ENCODE data around the gene PDS5B.
A peak's percentile ranks its signal among the peaks of the same experiment; 100 is the strongest.
"Not testable (repeated sequence)": the region's sequence is repeated elsewhere in the genome, so short reads cannot be mapped to it uniquely, and the experiment has no call there.

The PDS5B gene

DNA sequence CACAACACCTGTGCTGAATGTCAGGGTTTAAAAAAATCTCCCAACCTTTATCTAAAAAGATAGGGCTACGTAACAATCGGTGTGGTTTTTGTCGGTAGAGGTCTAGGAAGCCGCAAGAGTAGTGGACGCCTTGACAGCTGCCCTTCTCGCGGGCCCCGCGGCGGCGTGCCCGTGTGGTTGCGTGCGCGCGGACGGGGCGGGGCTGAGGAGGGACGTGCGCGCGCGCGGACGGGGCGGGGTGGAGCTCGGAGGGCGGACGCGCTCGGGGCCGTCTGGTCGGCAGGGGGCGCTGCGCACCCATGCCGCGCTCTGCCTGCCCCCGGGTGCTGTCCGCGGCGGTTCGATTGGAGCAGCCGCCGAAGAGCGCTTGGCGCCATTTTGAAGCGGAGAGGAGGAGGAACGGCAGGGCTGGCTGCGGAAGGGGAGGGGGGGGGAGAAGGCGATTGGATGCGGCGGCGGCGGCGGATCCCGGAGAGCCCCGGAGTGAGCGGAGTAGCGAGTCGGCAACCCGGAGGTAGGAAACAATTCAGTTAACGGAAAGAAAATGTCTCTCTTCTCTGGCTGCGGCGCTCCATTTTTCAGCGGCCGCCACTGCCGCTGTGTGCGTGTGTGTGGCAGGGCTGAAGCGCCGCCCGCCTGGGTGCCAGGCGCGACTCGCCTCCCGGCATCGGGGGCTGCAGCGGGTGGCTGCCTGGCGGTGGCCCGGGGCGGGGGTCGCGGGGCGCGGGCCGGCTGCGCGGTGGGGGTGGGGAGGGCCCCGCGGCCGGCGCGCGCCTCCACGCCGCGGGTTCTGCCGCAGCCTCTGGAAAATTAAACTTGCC is at the start of gene PDS5B:
Gene PDS5B (plus strand): TSS at position 373 of the 821 bp plus-strand sequence. CDS start 62,321 bp downstream, outside the sequence.
- DNase-seq (ENCODE audit: low spot score), result peak; percentile 75

- no peak for DNase-seq (ENCODE audit: low spot score)
Measured at GRCh38 chr13:32537580-32538142, 48.6 kb upstream of the PDS5B start.

DNA sequence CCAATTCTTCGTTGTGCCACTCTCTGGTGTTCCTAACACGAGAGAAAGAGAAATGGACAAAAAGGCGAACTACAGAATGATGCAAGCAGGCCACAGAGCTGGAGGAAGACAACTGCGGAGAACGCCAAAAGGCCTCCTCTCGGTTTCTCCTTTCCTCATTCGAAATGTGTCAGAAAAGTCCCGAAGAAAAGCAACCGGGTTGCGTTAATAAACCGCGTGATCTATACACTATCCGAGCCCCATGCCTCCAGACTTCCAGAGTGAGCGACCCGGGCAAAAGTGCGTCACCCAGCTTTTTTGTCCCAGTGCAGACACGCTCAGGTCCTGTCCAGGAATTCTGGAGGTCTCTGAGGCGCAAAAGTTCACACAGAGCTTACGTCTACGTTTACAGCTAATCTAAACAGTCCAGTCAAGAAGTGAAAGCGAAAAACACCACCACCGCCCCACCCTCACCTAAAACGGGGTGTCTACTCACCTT is 48.1 kb upstream of the PDS5B start:
- DNase-seq (ENCODE audit: low spot score), result peak; percentile 19

- peak; percentile 95 for DNase-seq (ENCODE audit: low spot score)
Measured at GRCh38 chr13:32538621-32539246, 47.5 kb upstream of the PDS5B start, which contains the start of gene N4BP2L2. Gene N4BP2L2 (minus strand): TSS chr13:32538795. CDS start chr13:32537027, 1,768 bp downstream.

GRCh38 chr13:32542221-32542620 is 44.0 kb upstream of the PDS5B start:
- no peak for DNase-seq (ENCODE audit: low spot score)

DNA sequence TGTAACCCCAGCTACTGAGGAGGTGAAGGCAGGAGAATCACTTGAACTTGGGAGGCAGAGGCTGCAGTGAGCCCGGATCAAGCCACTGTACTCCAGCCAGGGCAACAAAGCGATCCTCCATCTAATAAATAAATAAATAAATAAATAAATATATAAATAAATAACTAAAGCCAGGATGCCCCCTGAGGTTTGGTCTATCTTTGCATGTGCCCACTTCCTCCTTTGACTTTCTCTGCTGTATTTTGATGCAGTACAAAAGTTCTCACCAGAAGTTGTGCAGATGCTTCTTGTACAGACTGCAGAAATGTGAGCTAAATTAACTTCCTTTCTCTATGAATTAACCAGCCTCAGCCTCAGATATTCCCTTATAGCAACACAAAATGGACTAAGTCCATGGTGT is 41.2 kb upstream of the PDS5B start:
- DNase-seq (ENCODE audit: low spot score), result no peak

- no peak for DNase-seq (ENCODE audit: low spot score)
Measured at GRCh38 chr13:32548837-32549236, 37.4 kb upstream of the PDS5B start.

- no peak for DNase-seq (ENCODE audit: low spot score)
Measured at GRCh38 chr13:32549788-32550187, 36.5 kb upstream of the PDS5B start.

DNA sequence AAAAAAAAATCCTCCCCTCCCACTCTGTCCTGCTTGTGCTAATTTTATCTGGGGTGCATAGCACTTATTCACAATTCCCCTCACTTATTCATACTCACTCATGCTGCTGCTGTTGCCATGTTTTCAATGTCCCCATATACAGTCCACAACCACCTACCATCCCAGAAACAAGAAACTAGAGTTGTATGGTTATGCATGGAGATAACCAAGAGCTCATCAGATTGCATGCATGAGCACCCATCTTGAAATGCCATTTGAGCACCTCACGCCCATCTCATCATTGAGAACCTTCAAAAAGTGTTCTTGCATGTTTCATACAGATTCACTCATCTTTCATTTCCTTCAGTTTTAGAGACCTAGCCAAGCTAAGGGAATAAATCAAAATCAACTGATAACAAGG is 32.5 kb upstream of the PDS5B start:
- DNase-seq (ENCODE audit: low spot score), result no peak

DNA sequence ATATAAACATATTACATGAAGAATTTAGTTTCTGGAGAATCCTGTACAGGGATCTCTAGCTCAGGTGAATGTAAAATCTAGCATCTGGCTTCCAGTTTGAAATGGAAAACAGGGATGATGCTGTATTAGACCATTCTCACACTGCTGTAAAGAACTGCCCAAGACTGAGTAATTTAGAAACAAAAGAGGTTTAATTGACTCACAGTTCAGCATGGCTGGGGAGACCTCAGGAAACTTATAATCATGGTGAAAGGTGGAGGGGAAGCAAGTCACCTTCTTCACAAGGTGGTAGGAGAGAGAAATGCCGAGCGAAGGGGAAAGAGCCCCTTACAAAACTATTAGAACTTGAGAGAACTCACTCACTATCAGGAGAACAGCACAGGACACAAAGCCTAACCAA is 30.6 kb upstream of the PDS5B start:
- DNase-seq (ENCODE audit: low spot score), result no peak

DNA sequence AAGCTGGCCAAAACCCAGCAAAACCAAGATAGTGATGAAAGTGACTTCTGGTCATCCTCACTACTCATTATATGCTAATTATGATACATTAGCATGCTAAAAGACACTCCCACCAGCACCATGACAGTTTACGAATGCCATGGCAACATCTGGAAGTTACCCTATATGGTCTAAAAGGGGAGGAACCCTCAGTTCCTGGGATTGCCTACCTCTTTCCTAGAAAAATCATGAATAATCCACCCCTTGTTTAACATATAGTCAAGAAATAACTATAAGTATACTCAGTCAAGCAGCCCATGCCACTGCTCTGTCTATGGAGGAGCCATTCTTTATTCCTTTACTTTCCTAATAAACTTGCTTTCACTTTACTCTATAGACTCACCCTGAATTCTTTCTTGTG is 25.4 kb upstream of the PDS5B start:
- not testable (repeated sequence) for DNase-seq (ENCODE audit: low spot score)

- DNase-seq (ENCODE audit: low spot score), result not testable (repeated sequence)
Measured at GRCh38 chr13:32575687-32576086, 10.6 kb upstream of the PDS5B start.

DNA sequence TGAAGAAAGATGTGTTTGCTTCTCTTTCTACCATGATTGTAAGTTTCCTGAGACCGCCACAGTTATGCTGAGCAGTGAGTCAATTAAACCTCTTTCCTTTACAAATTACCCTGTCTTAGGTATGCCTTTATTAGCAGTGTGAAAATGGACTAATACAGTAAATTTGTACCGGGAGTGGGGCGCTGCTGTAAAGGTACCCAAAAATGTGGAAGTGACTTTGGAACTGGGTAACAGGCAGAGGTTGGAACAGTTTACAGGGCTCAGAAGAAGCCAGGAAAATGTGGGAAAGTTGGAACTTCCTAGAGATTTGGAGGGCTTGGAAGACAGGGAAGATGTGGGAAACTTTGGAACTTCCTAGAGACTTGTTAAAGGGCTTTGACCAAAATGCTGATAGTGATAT is 9.2 kb upstream of the PDS5B start:
- no peak for DNase-seq (ENCODE audit: low spot score)

- DNase-seq (ENCODE audit: low spot score), result no peak
Measured at GRCh38 chr13:32581177-32581786, 5.0 kb upstream of the PDS5B start.

DNA sequence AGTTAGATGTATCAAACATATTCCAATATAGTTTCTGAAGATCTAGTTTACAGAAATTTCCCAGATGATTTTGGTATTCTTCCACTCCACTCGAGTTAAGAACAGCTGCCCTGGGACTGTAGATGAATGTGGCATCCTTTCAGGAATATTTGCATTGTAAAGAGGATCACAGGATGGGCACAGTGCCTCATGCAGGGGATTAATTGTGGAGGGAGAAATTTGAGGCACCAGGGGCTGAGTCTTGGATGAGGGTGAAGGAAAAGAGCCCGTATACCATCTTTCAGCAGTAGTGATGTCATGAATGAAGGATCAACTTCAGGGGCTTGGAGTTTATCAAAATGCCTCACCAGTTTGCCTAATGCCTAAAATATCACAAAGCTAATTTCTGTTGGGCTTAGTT is 4.0 kb upstream of the PDS5B start:
- no peak for DNase-seq (ENCODE audit: low spot score)

GRCh38 chr13:32582991-32583390 is 3.3 kb upstream of the PDS5B start:
- DNase-seq (ENCODE audit: low spot score), result no peak

GRCh38 chr13:32585550-32586079 is 637 bp upstream of the PDS5B start:
- no peak for DNase-seq (ENCODE audit: low spot score)

DNA sequence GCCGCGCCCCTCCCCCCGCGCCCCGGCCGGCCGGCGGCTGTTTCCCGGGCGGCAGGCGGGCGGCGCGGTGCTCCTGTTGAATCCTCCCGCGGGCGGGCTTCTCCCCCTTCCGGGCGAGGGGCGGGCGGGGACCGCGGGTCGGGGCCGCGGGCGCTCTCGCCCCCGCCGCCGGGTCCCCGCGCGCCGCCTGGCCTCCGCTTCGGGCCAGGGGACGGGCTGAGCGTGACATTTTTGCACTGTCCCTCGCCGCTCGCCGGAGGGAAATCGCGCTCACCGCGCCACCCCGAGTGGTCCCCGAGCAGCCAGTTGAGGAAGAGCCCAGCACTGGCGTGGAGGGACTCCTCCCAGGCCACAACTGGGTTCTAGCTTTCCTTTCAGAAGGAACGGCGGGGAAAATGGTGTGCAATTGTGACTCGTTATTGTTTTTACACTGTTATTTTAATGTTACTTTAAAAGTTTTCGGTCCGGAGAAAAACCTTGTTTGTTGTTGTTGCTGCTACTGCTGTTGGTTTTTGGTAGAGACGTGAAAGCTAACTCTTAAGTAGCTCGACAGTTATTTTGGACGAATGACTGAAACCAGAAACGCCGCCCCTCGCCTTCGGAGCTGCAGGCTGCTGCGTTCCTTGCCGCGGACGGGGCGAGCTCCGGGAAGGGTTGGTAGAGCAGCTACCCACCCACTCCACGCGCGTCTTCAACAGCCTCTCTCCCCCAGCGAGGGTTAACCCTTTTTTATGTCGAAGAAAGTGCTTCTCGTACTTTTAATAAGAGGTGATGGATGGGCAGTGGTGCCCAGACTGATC is 959 bp downstream of the PDS5B start:
- DNase-seq (ENCODE audit: low spot score), result no peak

DNA sequence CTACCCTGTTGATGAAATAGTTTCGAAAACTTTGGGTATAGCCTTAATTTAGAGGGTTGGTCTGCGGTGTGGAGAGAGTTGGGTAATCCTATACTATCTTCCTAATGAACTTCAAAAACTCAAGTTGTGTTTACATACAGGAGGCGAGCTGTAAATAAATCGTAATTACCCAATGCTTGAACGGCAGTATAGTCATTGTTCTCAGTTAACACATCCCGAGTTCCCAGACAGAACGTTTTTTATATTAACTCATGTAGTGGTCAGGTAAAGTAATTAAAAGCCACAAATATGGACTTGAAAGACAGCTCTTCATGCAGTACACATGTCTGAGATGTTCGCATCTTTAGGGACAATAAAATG is 1.5 kb downstream of the PDS5B start:
- no peak for DNase-seq (ENCODE audit: low spot score)

DNA sequence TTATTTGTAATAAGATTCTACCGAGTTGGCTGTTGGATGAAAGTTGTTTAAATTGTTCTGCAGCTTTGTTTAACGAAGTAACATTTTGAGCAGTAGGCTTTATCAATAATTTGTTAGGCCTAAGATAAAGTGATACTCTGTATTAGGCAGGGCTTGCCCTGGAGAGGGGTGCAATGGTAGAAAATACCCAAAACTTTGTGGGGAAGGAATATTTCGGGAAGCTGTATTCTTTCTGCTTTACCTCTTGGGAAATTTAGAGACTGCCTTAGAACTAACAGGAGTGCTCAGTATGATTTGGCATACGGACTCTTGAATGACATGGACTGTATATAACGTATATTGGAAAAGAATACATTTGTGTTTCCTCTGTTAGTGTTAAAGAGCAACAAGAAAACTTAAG is 2.5 kb downstream of the PDS5B start:
- no peak for DNase-seq (ENCODE audit: low spot score)

DNA sequence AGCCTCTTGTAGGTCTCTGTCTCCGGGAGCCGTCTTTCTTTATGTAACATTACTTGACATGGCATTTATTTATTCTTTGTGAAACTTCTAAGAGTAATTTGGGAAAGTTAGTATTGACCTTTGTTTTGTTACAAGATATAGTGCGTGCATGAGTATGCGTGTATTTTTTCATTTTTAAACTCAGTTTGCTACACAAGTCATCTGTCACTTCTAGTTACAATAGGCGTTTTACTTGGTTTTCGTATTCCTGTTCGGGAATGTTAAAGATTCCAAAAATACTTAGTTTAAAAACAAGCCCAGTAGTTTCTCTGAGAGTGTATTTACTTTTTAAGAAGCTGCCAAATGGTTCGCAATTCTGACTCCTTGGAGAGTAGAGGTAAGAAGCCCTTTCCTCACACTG is 3.2 kb downstream of the PDS5B start:
- no peak for DNase-seq (ENCODE audit: low spot score)

DNA sequence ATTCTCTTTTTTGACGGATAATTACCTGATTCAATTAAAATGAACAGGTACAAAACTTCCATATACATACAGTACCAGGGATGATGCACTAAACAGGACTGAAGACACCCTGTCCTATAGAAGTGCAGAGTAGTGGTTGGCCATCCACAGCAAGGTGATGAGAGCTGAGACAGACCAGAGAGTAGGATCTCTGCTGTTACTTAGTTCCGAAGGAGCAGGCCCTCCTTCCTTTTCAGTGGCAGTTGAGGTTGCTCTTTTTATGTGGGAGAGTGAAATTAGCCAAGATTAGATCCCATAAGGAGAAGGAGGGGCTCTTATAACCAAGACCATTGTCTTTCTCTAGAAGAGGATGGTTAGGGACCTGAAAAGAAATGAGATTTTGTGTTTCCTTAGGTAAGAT is 4.0 kb downstream of the PDS5B start:
- DNase-seq (ENCODE audit: low spot score), result no peak

Measured in COLO829 (cell line).